Measurements from ENCODE around the gene EEF2.

The EEF2 gene

GRCh38 chr19:3966051-3967017 is 18.9 kb downstream of the EEF2 start:
- no peak for TF ChIP-seq CTCF (IDR thresholded peaks at IDR 0.05; ENCODE audit: unreplicated experiment in 3 of 3)
- Mint-ChIP-seq H3K4me1 (peaks cover 30% of the 10 kb centered on the region), H3K27me3 (ENCODE audit: low read depth) (no peaks in the 10 kb centered on the region), H3K27ac (peak overlapping the region in 2 of 3 experiments; percentile 28 to 41), H3K9me3 (no peaks in the 10 kb centered on the region), H3K4me3 (no peak overlapping the region), H3K36me3 (ENCODE audit: low read depth) (peaks cover 49% of the 10 kb centered on the region)

GRCh38 chr19:3964256-3965194 is 20.7 kb downstream of the EEF2 start:
- peaks cover 51% of the 10 kb centered on the region for H3K36me3 Mint-ChIP-seq (ENCODE audit: low read depth)
- H3K27ac Mint-ChIP-seq: no peak overlapping the region
- H3K27me3 Mint-ChIP-seq (ENCODE audit: low read depth): no peaks in the 10 kb centered on the region
- H3K4me1 Mint-ChIP-seq: peaks cover 20% of the 10 kb centered on the region
- H3K9me3 Mint-ChIP-seq: no peaks in the 10 kb centered on the region
- TF ChIP-seq CTCF (IDR thresholded peaks at IDR 0.05; ENCODE audit: unreplicated experiment in 3 of 3): no peak
- H3K4me3 Mint-ChIP-seq: no peak overlapping the region

DNA sequence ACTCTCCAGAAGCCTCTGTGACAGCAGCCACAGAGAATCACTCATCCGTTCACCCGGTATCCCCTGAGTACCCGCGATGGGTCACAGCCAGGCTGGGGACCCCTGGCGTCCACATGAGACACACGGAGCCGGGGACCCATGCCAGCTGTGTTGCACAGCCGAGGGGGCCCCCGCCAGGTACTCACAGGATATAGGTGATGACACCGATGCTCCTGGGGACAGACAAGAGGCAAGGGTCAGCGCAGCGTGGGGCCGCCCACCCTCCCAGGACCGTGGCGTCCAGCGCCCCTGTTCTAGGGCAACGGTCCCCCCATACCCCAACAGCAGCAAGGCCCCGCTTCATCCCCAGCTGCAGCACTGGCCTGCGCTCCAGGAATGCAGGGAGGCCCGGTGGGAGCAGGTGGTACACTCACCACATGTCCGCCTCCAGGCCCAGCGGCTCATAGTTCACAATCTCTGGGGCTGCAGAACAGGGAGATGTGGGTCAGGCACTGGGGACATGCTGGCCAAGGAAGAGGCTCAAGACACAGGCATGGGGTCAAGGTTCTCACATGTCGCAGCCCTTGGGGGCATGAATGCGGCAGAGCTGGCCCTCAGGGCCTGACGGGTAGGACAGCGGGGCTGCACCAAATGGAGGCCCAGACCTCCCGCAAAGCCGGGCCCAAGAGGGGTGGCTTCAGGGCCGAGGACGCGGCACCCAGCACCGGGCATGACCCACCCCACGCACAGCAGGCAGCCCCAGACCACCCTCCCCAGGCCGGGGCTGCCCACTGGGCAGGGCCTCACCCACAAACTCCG is 21.6 kb downstream of the EEF2 start:
- Mint-ChIP-seq H3K4me1 (peaks cover 11% of the 10 kb centered on the region), H3K27me3 (ENCODE audit: low read depth) (no peaks in the 10 kb centered on the region), H3K4me3 (no peak overlapping the region), H3K9me3 (no peaks in the 10 kb centered on the region), H3K27ac (no peak overlapping the region), H3K36me3 (ENCODE audit: low read depth) (peaks cover 46% of the 10 kb centered on the region)
- TF ChIP-seq CTCF (IDR thresholded peaks at IDR 0.05; ENCODE audit: unreplicated experiment in 3 of 3): no peak

- H3K4me1 Mint-ChIP-seq: no peaks in the 10 kb centered on the region
- no peak overlapping the region for H3K27ac Mint-ChIP-seq
- no peak for TF ChIP-seq CTCF (IDR thresholded peaks at IDR 0.05; ENCODE audit: unreplicated experiment in 3 of 3)
- no peaks in the 10 kb centered on the region for H3K9me3 Mint-ChIP-seq
- no peak overlapping the region for H3K4me3 Mint-ChIP-seq
- H3K27me3 Mint-ChIP-seq (ENCODE audit: low read depth): no peaks in the 10 kb centered on the region
- H3K36me3 Mint-ChIP-seq (ENCODE audit: low read depth): peaks cover 42% of the 10 kb centered on the region
Observed at GRCh38 chr19:3961007-3961406, 24.3 kb downstream of the EEF2 start.

DNA sequence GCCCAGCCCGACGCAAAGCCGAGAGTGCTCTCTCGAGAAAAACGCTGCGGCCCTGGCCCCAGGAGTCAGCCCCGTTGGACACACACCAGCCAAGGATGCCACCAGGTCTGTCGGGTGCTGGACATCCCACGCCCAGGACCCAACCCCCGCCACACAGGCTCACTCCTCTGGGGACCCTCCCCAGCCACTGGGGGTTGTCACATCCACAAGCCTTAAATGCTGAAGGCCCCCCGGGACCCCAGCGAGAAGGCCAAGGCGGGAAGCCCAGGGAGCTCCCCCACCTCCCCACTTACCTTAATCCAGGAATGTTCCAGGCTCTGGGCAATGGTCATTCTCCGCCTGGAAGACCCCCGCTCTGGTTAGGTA is 25.5 kb downstream of the EEF2 start:
- no peaks in the 10 kb centered on the region for H3K9me3 Mint-ChIP-seq
- TF ChIP-seq CTCF (IDR thresholded peaks at IDR 0.05; ENCODE audit: unreplicated experiment in 3 of 3): no peak
- H3K27ac Mint-ChIP-seq: no peak overlapping the region
- peaks cover 36% of the 10 kb centered on the region for H3K36me3 Mint-ChIP-seq (ENCODE audit: low read depth)
- no peaks in the 10 kb centered on the region for H3K4me1 Mint-ChIP-seq
- H3K27me3 Mint-ChIP-seq (ENCODE audit: low read depth): no peaks in the 10 kb centered on the region
- H3K4me3 Mint-ChIP-seq: no peak overlapping the region
